ENCODE data around the gene AHRR. TPM values are rescaled to one million over a fixed set of nuclear protein-coding genes. Genes with fewer than 3 reads are reported as not detected.
"Not testable (repeated sequence)": the region's sequence is repeated elsewhere in the genome, so short reads cannot be mapped to it uniquely, and the experiment has no call there.

The AHRR gene
- total and polyA plus RNA-seq, 2 experiments from 2014 or later = 1.8 to 2.4 TPM

GRCh38 chr5:302966-303365, 18.5 kb upstream of the AHRR start:
- no peak overlapping the region for H2AFZ ChIP-seq
- no peaks in the 10 kb centered on the region for H3K9me2 ChIP-seq (replicated peaks; ENCODE audit: insufficient read depth)
- H3K36me3 ChIP-seq (replicated peaks; ENCODE audit: insufficient read depth, low read depth) = no peaks in the 10 kb centered on the region
- DNase-seq (ENCODE audit: low spot score) = no peak
- 89% methylated on average over 8 of the region's 8 CpGs for WGBS (ENCODE audit: low lambda C conversion rate, missing lambda C conversion rate)
- H3K4me2 ChIP-seq = no peak overlapping the region
- peaks cover 4% of the 10 kb centered on the region for H3K4me1 ChIP-seq (ENCODE audit: insufficient read depth)
- no peaks in the 10 kb centered on the region for H3K27me3 ChIP-seq
- no peak for TF ChIP-seq EZH2phosphoT487 (IDR thresholded peaks at IDR 0.05; ENCODE audit: low read depth, severe bottlenecking, unreplicated experiment)
- no peaks in the 10 kb centered on the region for H3K9me3 ChIP-seq (ENCODE audit: low read depth)
- H4K20me1 ChIP-seq (ENCODE audit: insufficient read depth, poor library complexity, severe bottlenecking) = peaks cover 31% of the 10 kb centered on the region
- H3K79me2 ChIP-seq = peaks cover 18% of the 10 kb centered on the region
- no peak overlapping the region for H3K27ac ChIP-seq
- H3K4me3 ChIP-seq = no peak overlapping the region

- not testable (repeated sequence) for DNase-seq (ENCODE audit: low spot score); H3K9me3 ChIP-seq (ENCODE audit: low read depth); H3K27ac ChIP-seq; H2AFZ ChIP-seq; H3K4me1 ChIP-seq (ENCODE audit: insufficient read depth); H3K27me3 ChIP-seq; H3K4me2 ChIP-seq; H3K36me3 ChIP-seq (replicated peaks; ENCODE audit: insufficient read depth, low read depth); H3K4me3 ChIP-seq; H3K9me2 ChIP-seq (replicated peaks; ENCODE audit: insufficient read depth)
- peaks cover 17% of the 10 kb centered on the region for H3K79me2 ChIP-seq
- H4K20me1 ChIP-seq (ENCODE audit: insufficient read depth, poor library complexity, severe bottlenecking) = peaks cover 29% of the 10 kb centered on the region
- WGBS (ENCODE audit: low lambda C conversion rate, missing lambda C conversion rate) = 89% methylated on average over 8 of the region's 8 CpGs
Measured at GRCh38 chr5:303741-304140, 17.8 kb upstream of the AHRR start.

GRCh38 chr5:305050-305449, 16.5 kb upstream of the AHRR start:
- Histone ChIP-seq H3K9me2 (replicated peaks; ENCODE audit: insufficient read depth) (no peaks in the 10 kb centered on the region), H4K20me1 (ENCODE audit: insufficient read depth, poor library complexity, severe bottlenecking) (peaks cover 29% of the 10 kb centered on the region), H3K9me3 (ENCODE audit: low read depth) (no peaks in the 10 kb centered on the region), H3K36me3 (replicated peaks; ENCODE audit: insufficient read depth, low read depth) (no peaks in the 10 kb centered on the region), H3K4me3 (no peak overlapping the region), H3K4me2 (no peak overlapping the region), H2AFZ (no peak overlapping the region), H3K27ac (no peak overlapping the region), H3K4me1 (ENCODE audit: insufficient read depth) (peaks cover 4% of the 10 kb centered on the region), H3K27me3 (no peaks in the 10 kb centered on the region), H3K79me2 (peaks cover 13% of the 10 kb centered on the region)
- no peak for TF ChIP-seq CTCF (IDR thresholded peaks at IDR 0.05; ENCODE audit: poor library complexity)
- no peak for TF ChIP-seq EZH2phosphoT487 (IDR thresholded peaks at IDR 0.05; ENCODE audit: low read depth, severe bottlenecking, unreplicated experiment)
- no peak for TF ChIP-seq EZH2 (IDR thresholded peaks at IDR 0.05; ENCODE audit: borderline replicate concordance)
- 83% methylated on average over 9 of the region's 9 CpGs for WGBS (ENCODE audit: low lambda C conversion rate, missing lambda C conversion rate)
- no peak for DNase-seq (ENCODE audit: low spot score)

- WGBS (ENCODE audit: low lambda C conversion rate, missing lambda C conversion rate) = 95% methylated on average over 14 of the region's 14 CpGs
Measured at GRCh38 chr5:305459-305858, 16.1 kb upstream of the AHRR start.

More at GRCh38 chr5:305459-305858, 16.1 kb upstream of the AHRR start:
- Histone ChIP-seq H4K20me1 (ENCODE audit: insufficient read depth, poor library complexity, severe bottlenecking) (peaks cover 29% of the 10 kb centered on the region), H3K9me3 (ENCODE audit: low read depth) (no peaks in the 10 kb centered on the region), H3K4me3 (no peak overlapping the region), H3K4me2 (no peak overlapping the region), H2AFZ (no peak overlapping the region), H3K27me3 (no peaks in the 10 kb centered on the region), H3K4me1 (ENCODE audit: insufficient read depth) (peaks cover 4% of the 10 kb centered on the region), H3K9me2 (replicated peaks; ENCODE audit: insufficient read depth) (no peaks in the 10 kb centered on the region), H3K36me3 (replicated peaks; ENCODE audit: insufficient read depth, low read depth) (no peaks in the 10 kb centered on the region), H3K79me2 (peaks cover 16% of the 10 kb centered on the region), H3K27ac (no peak overlapping the region)
- no peak for DNase-seq (ENCODE audit: low spot score)
- TF ChIP-seq EZH2phosphoT487 (IDR thresholded peaks at IDR 0.05; ENCODE audit: low read depth, severe bottlenecking, unreplicated experiment) (no peak), CTCF (IDR thresholded peaks at IDR 0.05; ENCODE audit: poor library complexity) (no peak), EZH2 (IDR thresholded peaks at IDR 0.05; ENCODE audit: borderline replicate concordance) (no peak)
